NCI-H1930 (cell line): Measurements from ENCODE around the gene DDX4.

Experiments
- DNase-seq, 2 experiments: peaks; one replicate each; lab custom pipeline; 2025; lab: John Stamatoyannopoulos, UW

Gene DDX4

DNA sequence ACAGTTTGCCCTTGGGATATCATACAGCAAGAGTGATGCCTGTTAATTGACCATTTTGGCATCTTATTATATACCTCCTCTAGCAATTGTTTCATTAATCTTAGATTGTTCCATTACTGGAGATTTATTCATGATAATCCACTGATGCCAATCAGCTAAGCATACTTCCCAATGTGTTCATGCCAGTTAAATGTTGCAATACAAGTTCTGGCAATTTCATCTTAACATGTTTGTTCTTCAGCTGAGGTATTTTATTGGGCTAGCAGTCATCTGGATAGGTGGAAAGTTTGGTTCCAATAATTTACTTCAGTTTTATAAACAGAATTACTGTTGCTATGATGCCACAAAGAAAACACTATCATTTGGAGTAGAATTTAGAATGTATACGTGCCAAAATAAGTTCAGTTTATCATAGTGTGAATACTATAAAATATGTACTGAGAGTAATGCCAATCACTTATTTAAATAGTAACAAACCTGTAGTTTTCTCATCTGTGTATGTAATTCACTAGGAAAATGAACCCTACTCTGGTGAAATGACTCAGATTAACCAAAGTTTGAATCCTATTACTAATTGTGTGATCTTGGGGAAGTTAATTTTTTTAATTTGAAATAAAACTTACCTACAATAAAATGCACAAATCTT, 85.4 kb downstream of the DDX4 start:
- DNase-seq: no peak

- no peak for DNase-seq
Observed at GRCh38 chr5:55829956-55830355, 92.1 kb downstream of the DDX4 start.

DNA sequence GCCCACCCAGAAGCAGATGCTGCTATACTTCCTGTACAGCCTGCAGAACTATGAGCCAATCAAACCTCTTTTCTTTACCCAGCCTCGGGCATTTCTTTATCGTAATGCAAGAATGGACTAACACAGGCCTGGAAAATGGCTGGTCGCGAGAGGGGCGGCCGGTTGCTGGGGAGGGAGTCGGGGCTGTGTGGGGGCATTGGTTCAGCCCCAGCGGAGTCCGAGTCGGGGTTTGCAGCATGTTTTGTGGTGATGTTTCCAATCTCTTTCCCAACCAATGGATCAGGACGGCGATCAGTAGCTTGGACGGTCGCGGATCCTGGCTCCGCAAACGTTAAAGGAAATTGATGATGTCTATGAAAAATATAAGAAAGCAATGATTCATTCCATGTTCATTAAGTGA, 94.6 kb downstream of the DDX4 start:
- no peak for DNase-seq

GRCh38 chr5:55836191-55836590, 98.3 kb downstream of the DDX4 start:
- no peak for DNase-seq

DNA sequence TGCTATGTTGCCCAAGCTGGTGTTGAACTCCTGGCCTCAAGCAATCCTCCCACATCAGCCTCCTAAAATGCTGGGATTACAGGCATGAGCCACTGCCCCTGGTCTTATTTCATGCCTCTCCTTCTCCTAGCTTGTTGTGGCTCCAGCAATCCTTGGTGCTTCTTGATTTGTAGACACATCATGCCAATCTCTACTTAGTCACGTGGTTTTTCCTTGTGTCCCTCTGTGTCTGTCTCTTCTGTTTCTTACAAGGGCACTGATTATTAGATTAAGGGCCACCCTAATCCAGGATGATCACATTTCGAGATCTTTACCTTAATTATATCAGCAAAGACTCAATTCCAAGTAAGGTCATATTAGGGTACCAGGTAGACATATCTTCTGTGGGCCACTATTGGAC, 104.1 kb downstream of the DDX4 start:
- no peak for DNase-seq

GRCh38 chr5:55847837-55848236, 110.0 kb downstream of the DDX4 start:
- no peak for DNase-seq

DNA sequence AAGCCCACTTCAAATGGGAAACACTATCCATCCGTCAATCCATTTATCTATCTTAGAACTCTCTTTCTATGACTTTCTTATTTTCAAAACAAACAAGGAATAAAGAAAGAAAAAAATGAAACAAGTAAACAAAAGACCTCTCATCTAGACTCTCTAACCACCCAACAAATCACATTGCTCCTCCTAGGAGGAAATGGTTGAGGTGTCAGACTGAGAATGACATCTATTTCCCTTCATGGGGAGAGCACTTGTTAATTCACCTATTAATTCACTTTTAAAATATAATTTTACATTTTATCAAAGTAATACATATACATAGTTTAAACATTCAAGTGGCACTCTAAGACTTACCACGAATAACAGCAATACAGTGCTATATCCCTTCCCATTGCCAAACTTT, 110.9 kb downstream of the DDX4 start:
- no peak for DNase-seq

DNA sequence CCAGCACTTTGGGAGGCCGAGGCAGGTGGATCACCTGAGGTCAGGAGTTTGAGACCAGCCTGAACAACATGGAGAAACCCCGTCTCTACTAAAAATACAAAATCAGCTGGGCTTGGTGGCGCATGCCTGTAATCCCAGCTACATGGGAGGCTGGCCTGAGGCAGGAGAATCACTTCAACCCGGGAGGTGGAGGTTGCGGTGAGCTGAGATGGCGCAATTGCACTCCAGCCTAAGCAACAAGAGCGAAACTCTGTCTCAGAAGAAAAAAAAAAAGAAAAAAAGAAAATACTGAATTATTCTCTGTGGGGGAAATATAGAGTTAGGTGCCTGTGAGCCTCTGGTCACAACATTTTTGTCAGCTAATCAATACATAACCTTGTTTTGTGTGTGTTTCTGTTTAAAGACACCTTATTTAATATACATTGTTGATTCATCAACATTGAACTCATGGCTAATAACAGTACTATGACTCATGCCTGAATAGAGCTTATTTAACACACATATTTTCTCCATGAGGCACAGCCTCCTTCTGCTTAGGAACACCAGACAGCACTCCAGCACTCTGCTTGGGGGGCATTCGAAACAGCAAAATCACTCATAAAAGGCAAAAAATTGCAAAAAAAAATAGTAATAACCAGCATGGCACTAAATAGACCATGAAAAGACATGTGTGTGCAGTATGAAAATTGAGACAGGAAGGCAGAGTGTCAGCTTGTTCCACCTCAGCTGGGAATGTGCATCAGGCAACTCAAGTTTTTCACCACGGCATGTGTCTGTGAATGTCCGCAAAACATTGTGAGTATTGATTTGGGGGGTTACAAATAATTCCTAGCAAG, 113.2 kb downstream of the DDX4 start, which contains the start of gene IL31RA:
Gene IL31RA (plus strand): TSS at position 519 of the 836 bp plus-strand sequence. CDS start 214 bp downstream, at position 733.
- DNase-seq: no peak

DNA sequence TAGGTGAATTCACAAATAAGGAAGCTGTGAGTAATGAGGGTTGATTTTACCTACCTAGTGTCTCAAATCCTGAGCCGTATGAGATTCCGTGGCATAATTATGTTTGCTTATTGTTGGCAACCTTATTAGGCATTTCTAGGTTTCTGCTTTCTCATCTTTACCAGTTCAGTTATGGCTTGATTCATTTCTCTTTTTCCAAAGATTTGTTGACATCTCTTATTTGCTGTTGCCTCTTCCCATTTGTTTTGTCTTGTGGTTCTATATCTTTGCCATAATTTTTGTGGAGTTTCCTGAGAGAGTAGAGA, 113.8 kb downstream of the DDX4 start:
- DNase-seq: no peak

DNA sequence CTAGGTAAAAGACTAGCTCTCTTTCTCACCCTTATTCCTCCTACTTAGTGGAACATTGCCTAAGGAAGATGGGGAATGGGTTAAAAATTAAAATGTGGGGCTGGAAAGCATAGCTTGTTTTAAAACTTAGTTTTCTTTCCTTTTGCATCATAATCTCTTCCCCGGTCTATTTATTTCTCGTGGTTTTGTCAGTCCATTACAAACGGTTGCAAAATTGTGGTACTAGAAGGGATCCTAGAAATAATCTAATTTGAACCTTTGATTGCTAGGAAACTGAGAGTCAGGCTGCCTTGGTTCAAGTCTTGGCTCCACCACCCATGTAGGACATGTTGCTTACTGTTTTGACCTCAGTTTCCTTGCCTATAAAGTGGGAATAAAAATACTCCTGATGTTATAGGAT, 114.6 kb downstream of the DDX4 start:
- DNase-seq: no peak

DNA sequence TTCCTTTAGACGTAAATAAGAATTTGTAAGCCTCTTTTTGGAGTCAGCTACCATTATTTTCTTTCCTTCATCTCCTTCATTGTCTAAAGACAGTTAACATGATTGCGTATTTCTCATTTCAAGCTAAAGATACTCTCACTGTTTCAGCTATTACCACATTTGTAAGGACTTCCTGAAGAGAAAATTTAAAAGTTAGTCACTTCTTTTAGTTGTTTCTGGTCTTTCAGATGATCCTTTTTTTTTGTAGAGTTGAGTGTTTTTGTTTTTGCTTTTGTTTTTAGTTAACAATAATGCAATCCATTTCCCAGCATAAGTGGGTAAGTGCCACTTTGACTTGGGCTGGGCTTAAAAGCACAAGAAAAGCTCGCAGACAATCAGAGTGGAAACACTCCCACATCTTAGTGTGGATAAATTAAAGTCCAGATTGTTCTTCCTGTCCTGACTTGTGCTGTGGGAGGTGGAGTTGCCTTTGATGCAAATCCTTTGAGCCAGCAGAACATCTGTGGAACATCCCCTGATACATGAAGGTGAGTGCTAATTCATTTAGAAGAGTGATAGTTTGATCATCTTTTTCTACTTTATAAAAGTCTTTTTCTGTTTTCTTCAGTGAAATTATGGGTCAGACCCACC, 115.3 kb downstream of the DDX4 start:
- no peak for DNase-seq

- no peak for DNase-seq
Observed at GRCh38 chr5:55853818-55854217, 116.0 kb downstream of the DDX4 start.

DNA sequence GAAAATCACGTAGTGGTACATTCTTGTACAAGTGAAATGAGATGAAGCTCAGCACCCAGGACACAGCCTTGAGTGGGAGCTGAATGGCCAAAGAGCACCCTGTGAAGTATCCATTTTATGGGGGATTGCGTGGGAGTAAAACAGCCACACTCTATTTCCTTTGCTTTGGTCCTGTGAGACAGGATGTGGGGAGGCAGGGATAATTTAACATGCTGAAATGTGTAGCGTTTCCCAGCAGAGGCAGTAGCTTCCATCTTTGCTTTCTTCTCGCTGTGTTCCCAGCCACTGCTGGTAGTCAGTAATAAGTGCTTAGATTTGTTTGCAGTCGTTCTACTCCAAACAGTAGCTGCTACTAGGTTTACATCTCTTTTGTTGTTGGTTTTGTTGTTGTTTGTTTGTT, 117.6 kb downstream of the DDX4 start:
- DNase-seq: no peak

GRCh38 chr5:55856516-55857246, 118.8 kb downstream of the DDX4 start:
- no peak for DNase-seq

DNA sequence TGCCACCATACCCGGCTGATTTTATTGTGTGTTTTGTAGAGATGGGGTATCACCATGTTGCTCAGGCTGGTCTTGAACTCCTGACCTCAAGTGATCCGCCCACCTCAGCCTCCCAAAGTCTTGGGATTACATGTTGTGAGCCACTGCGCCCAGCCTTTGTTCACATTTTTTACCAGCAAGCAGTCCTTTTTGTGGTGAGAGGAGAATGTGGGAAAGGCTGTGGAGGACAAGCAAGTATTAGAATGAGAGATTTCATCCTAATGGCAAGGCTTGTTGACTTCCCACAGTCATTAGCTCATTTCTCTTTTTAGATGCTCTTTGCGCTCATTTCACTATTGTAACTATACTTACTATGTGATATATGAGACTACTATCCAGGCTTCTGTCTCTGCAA, 119.4 kb downstream of the DDX4 start:
- no peak for DNase-seq

DNA sequence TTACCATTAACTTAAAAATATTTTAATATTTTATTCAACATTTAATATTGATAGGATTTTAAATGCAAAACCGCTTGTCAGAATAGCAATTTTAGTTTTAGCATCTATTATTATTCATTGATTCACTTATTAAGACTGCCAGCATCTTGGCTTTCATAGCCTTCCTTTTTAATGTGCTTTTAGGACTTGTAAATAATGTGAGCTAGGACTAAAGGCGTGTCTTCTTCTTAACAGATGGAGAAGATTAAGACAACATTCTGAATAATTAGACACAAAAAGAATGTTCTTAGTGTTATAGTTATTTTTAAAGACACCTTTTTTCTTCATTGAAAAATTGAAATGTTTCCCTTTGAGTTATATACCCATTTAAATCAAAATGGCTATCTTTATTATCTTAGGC, 120.2 kb downstream of the DDX4 start:
- no peak for DNase-seq

GRCh38 chr5:55860288-55860687, 122.4 kb downstream of the DDX4 start:
- no peak for DNase-seq

DNA sequence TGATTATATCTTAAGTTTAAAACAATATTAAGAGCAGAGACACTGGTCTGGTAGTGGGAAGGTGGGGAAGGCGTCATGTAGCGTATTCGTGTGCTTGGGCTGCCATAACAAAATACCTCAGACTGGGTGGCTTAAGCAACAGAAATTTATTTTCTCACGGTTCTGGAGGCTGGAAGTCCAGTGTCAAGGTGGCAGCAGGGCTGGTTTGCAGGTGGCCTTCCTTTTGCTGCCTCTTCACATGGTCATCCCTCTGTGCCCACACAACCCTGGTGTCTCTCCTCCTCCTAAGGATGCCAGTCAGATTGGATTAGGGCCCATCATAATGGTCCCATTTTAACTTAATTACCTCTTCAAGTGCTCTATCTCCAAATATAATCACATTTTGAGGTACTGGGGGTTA, 122.8 kb downstream of the DDX4 start:
- no peak for DNase-seq

GRCh38 chr5:55864606-55865541, 127.0 kb downstream of the DDX4 start:
- no peak for DNase-seq

GRCh38 chr5:55865831-55866230, 128.0 kb downstream of the DDX4 start:
- no peak for DNase-seq

GRCh38 chr5:55866485-55866884, 128.6 kb downstream of the DDX4 start:
- DNase-seq: no peak
